COLO668 (cell line): ENCODE results near the gene B4GALNT4.
"Not testable (repeated sequence)": the region's sequence is repeated elsewhere in the genome, so short reads cannot be mapped to it uniquely, and the experiment has no call there.

Experiments
- DNase-seq: peaks from one replicate; lab custom pipeline; 2025; ENCODE audit not compliant: unreplicated experiment; lab: John Stamatoyannopoulos, UW

Gene B4GALNT4

GRCh38 chr11:373716-374551 is 4.6 kb downstream of the B4GALNT4 start:
- no peak for DNase-seq

- DNase-seq = no peak
Measured at GRCh38 chr11:375065-376025, 6.0 kb downstream of the B4GALNT4 start.

GRCh38 chr11:376531-377173 is 7.4 kb downstream of the B4GALNT4 start:
- no peak for DNase-seq

GRCh38 chr11:377174-377865 is 8.0 kb downstream of the B4GALNT4 start:
- no peak for DNase-seq

- DNase-seq = no peak
Measured at GRCh38 chr11:377883-378500, 8.7 kb downstream of the B4GALNT4 start.

- no peak for DNase-seq
Measured at GRCh38 chr11:379205-380094, 10.2 kb downstream of the B4GALNT4 start.

GRCh38 chr11:380095-380480 is 10.8 kb downstream of the B4GALNT4 start:
- DNase-seq = no peak

- DNase-seq = no peak
Measured at GRCh38 chr11:380491-380890, 11.2 kb downstream of the B4GALNT4 start.

GRCh38 chr11:380996-381395 is 11.7 kb downstream of the B4GALNT4 start:
- DNase-seq = no peak

- no peak for DNase-seq
Measured at GRCh38 chr11:381501-382072, 12.3 kb downstream of the B4GALNT4 start.

GRCh38 chr11:382081-382629 is 12.9 kb downstream of the B4GALNT4 start:
- no peak for DNase-seq

- DNase-seq = no peak
Measured at GRCh38 chr11:383431-383830, 14.1 kb downstream of the B4GALNT4 start.

GRCh38 chr11:384511-384910 is 15.2 kb downstream of the B4GALNT4 start:
- DNase-seq = no peak

GRCh38 chr11:385594-386351 is 16.5 kb downstream of the B4GALNT4 start:
- no peak for DNase-seq

- no peak for DNase-seq
Measured at GRCh38 chr11:386483-386882, 17.2 kb downstream of the B4GALNT4 start.

GRCh38 chr11:387193-387793 is 18.0 kb downstream of the B4GALNT4 start:
- DNase-seq = no peak

- not testable (repeated sequence) for DNase-seq
Measured at GRCh38 chr11:389369-389768, 20.1 kb downstream of the B4GALNT4 start.

GRCh38 chr11:390175-390574 is 20.9 kb downstream of the B4GALNT4 start:
- peak; percentile 34 for DNase-seq
